HG03565 (cell line): ENCODE results near the gene MYCN.
"Not testable (repeated sequence)": the region's sequence is repeated elsewhere in the genome, so short reads cannot be mapped to it uniquely, and the experiment has no call there.

Source experiments
- ATAC-seq: cut with Tn5 transposase; IDR thresholded peaks from one replicate; pipeline ENCODE4 v1.9.1; 2021; ENCODE audit warnings: mild to moderate bottlenecking, moderate library complexity; ENCODE audit not compliant: unreplicated experiment

Gene MYCN

GRCh38 chr2:15907461-15908324 lies 32.7 kb upstream of the MYCN start:
- no peak for ATAC-seq

- no peak for ATAC-seq
Measured at GRCh38 chr2:15908371-15908770, 32.0 kb upstream of the MYCN start.

GRCh38 chr2:15909157-15909556 lies 31.2 kb upstream of the MYCN start:
- ATAC-seq: no peak

GRCh38 chr2:15909736-15910135 lies 30.6 kb upstream of the MYCN start:
- no peak for ATAC-seq

DNA sequence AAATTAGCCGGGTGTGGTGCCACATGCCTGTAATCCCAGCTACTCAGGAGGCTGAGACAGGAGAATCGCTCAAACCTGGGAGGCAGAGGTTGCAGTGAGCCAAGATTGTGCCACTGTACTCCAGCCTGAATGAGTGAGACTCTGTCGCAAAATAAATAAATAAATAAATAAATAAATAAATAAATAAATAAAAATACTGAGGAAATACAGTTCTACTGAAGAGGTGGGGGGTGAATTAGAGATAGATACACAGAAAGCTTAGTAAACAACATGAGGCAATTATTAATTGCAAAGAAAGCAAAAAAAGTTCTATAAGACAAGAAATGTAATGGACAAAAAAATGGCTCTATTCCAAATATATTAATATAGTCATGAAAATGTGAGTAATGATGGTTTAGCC lies 29.1 kb upstream of the MYCN start:
- not testable (repeated sequence) for ATAC-seq

GRCh38 chr2:15911686-15912085 lies 28.7 kb upstream of the MYCN start:
- ATAC-seq: no peak

DNA sequence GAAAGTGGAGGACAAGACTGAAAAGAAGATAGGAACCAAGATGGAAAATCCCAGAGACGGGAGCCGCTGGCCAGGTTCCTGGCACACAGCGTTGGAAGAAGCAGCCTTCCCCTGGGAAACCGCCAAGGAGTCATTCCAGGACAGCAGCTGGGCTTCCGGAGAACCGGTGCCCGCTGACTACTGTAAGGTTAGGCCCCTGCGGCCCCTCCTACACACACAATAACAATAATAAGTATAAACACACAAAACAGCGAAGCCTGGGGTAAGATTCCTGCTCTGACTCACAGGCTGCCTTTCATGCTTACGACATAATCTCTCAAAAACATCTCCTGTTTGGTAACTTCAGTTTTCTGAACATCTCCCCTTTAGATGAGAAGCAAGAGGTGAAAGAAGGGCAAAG lies 28.1 kb upstream of the MYCN start:
- no peak for ATAC-seq

DNA sequence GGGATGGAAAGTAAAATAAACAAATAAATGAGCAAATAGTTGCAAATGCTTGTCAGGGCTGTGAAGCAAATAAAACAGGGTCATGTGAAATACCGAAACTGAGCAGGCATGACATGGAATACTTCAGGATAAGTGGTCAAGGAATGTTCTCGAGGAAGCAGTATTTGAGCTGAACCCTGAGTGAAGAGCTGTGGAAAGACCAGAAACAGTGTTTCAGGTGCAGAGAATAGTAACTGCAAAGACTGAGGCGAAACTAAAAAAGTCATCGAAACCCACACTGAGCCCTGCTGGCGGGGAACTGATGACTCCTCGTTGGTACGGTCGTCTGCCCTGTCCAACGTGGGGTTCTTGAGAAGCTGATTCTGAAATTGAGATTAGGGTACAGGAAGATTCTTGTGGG lies 27.2 kb upstream of the MYCN start:
- no peak for ATAC-seq

DNA sequence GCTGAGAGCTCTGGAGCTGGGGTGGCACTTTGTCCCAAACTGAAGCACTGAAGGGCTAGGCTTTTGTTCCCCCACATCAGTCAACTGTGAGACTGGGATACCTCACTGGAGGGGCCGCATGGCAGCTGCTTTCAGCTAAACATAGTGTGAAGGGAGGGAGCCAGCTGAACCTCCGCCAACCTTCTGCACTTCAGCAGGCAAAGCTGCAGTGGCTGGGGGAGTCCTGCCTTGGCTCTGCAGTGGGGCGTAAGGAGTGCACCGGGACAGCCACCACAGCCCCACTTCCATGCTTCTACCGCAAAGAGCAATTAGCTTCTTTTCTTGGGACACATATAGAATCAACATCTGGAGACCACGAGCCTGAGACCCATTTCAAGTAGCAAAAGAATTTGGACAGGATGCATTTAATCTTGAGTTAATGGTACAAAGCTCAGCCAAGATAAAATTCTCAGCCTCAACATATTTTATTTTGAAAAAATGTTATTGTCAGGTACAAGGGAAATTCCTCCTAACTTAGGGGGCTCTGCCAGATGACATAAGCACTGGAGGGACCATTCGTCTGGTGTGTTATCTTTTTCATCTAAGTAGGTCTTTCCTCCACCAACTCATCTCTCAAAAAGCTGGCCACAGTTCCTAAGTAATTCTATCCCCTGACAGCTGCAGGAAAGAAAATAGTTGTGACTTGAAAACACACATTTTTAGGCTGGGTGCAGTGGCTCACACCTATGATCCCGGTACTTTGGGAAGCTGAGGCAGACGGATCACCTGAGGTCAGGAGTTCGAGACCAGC lies 25.6 kb upstream of the MYCN start:
- no peak for ATAC-seq

DNA sequence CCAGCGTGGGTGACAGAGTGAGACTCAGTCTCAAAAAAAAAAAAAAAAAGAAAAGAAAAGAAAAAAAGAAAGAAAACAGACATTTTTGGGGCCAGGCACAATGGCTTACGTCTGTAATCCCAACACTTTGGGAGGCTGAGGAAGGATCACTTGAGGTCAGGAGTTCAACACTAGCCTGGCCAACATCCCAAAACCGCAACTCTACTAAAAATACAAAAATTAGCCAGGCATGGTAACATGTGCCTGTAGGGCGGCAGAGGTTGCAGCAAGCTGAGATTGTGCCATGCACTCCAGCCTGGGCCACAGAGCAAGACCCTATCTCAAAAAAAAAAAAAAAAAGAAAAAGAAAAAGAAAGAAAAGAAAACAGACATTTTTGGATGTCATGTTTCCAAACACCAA lies 24.8 kb upstream of the MYCN start:
- not testable (repeated sequence) for ATAC-seq

- no peak for ATAC-seq
Measured at GRCh38 chr2:15916336-15916735, 24.0 kb upstream of the MYCN start.

- ATAC-seq: no peak
Measured at GRCh38 chr2:15918761-15919356, 21.5 kb upstream of the MYCN start.

DNA sequence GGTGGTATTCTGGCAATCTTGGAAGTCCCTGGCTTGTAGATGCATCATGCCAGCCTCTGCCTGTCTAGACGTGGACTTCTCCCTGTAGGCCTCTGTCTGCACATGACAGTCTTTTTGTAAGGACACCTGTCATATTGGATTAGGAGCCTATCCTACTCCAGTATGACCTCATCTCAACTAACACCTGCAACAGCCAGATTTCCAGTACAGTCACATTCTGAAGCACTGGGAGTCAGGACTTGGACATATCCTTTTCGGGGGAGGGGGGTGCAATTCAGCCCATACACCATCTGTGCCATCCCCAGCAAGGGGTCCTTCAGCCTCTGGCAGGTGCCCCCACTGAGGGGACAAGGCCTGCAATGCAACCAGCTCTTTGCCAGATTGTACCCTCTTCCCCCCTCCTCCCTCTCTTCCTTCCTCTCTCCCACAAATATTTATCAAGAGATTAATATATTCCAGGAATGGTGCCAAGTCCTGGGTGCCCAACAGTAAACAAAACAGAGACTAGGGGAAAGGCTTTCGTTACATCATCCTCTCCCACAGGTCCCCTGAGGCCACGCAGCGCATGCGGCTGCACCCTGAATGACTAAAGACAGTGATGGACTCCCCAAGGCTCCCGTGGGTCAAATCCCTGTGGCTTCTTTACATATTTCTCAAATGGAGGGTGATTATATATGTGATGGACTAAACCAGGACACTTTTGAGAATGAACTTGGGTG lies 20.5 kb upstream of the MYCN start:
- ATAC-seq: no peak

DNA sequence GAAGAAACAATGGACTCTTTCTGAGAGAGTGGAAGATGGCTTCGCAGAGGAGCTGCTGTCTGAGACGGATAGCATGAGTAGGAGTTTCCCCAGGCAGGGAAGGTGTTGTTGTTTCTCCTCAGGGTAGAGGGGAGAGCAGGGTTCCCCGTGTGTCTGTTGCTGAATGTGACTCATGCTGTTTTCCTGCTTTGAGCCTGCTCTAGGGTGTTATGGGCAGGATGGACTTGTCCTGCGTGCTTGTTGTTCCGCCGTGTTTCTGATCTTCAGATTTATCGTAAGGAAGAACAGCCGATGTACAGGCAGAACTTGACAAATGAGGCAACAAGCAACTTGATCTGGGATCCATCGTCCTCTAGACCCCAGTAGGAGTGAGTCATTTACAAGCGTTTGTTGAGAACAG lies 19.7 kb upstream of the MYCN start:
- no peak for ATAC-seq

- no peak for ATAC-seq
Measured at GRCh38 chr2:15923597-15923996, 16.8 kb upstream of the MYCN start.

DNA sequence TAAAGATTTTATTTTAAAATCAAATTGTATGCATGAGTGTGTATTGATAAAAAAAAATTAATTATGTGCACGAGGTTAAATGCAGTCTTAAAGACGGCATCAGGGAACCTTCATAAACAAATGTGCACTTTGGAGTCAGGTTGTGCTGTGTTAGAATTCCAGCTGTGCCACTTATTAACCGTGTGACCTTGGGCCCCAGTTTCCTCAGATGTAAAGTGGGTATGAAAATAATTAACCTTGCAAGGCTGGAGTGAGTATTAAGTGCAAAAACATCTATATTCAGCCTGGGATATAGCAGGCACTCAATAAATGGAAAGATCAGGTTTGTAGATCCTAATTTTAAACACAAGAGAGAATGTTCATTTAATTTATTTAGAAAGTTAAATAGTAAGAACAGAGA lies 14.5 kb upstream of the MYCN start:
- ATAC-seq: no peak

DNA sequence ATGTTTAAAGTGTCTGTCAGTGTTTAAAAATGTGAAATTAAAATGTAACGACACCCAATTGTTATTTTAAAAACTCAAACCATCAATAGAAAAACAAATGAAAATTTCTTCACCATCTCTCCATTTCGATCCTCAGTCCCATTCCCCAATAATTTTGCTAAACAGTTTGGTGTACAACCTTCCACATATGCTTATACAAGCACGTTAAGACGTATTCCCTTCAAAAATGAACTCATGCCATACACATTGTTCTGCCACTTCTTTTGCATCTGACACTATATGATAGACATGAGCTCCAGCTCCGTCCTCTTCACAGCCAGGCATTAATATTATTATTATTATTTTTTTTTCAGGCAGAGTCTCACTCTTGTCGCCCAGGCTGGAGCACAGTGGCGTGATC lies 14.1 kb upstream of the MYCN start:
- no peak for ATAC-seq

DNA sequence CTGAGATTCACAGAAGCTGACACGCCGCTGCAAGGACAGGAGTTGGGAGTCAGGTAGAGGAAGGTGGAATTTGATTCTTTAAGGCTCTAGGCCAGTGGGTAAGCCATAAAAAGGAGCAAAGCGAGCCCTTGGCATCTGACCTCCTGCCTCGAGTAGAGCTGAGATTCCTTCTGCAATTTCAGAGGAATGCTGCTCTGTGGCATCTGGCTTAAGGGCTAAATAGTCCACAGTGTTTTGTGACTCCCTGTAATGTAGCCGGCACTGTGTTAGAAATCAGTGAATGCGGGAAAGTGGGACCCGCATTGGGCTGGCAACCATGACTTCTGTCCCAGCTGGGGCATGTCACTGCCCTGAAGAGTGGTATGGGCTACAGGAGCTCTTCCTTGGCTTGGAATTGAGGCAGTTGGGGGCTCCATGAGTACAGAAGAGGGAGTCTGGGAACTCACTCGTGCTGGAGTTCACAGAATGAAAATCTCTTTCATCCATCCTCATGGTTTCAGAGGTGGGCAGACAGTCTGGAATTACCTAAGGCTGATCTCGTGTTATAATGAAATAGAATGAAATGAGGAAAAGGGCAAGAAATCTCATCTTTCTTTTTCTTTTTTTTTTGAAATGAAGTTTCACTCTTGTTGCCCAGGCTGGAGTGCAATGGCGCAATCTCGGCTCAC lies 12.7 kb upstream of the MYCN start:
- ATAC-seq: no peak

- not testable (repeated sequence) for ATAC-seq
Measured at GRCh38 chr2:15929008-15929407, 11.3 kb upstream of the MYCN start.

- no peak for ATAC-seq
Measured at GRCh38 chr2:15929861-15930260, 10.5 kb upstream of the MYCN start.
